GDM1 (cell line): ENCODE measurements around the gene POLN.

ENCODE experiments used
- DNase-seq: peaks from one replicate; lab custom pipeline; 2025; lab: John Stamatoyannopoulos, UW

The POLN gene

GRCh38 chr4:2082627-2083026, 159.3 kb downstream of the POLN start:
- no peak for DNase-seq

GRCh38 chr4:2082118-2082517, 159.8 kb downstream of the POLN start:
- no peak for DNase-seq

DNA sequence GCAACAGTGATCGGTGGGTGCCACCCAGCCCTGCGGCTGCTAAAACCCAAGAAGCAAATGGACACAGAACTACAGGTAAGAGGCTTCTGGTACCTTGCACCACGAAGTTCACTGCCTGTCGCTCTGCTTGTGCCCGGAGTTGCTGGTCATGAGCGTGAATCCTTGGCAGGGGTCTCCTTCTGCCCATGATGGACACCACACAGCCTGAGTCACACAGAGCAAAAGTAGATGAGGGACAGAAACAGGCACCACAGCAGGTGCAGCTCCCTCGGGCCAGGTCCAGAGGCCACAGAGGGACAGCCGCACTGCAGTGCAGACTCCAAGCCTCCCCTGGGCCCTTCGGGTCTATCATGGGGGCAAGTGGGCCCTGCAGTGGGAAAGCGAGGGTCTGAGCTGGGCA, 160.4 kb downstream of the POLN start:
- no peak for DNase-seq

DNA sequence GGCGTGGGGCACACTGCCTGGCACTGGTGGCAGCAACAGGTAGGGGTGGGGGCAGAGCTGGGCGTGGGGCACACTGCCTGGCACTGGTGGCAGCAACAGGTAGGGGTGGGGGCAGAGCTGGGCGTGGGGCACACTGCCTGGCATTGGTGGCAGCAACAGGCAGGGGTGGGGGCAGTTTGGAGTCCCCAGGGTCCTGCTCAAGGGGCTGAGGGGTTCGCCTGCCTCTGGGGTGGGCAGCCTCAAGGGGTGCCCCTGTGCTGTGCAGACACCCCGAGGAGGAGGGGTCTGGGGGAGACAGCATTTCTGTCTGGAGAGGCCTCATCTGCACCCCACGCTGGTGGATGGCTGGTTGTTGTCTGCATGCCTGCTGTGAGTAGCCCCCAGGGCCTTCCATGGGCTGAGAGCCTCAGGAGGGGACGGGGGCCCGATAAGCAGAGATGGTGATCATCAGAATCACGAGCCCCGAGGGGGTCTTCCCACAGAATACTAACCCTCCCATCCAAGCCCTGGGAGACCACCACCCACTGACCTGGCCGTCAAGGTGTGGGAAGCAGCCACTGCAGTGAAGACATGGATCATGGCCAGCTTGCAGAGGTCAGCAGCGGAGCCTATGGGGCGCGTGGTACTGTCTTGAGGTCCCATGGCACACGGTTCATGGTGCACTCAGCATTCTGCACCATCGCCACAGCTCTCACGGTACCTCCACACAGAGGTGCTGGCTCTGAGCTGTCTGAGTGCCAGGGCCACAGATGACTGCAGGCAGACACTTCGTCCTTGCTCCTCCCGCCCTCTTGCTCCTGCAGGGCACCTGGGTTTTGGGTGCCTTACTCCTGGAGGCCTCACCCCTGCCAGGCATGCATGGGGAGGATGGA, 161.3 kb downstream of the POLN start:
- no peak for DNase-seq

DNA sequence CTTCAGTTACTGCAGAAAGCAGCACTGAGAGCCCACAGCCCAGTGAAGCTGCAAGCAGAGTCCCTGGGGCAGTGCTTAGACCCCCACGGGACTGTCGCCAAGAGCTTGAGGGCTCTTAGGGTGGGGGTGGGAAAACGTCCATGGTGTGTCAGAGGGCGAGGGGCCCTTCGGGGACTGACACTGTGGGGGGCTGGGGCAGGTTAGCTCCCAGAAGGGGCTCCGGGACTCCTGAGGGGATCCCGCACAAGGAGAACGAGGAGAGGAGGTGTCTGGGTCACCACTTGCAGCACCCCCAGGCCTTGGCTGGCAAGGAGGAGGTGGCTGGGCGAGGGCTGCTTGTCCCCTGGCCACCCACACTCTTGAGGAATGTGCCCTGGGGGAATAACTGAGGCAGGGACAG, 162.0 kb downstream of the POLN start:
- DNase-seq: no peak

DNA sequence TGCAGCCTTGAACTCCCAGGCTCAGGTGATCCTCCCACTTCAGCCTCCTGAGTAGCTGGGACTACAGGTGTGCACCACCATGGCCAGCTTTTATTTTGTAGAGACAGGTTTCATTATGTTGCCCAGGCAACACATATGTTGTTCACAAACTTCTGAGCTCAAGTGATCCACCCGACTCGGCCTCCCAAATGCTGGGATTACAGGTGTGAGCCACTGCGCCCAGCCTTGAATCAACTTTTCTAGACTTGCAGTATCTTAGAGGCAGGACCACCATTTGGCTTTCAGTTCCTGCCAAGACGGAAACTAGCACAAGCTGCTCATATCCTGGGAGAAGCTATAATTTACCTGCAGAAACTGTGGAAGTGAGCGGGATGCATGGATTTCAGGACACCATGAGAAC, 162.9 kb downstream of the POLN start:
- DNase-seq: no peak

- DNase-seq: no peak
Observed at GRCh38 chr4:2078584-2078983, 163.3 kb downstream of the POLN start.

DNA sequence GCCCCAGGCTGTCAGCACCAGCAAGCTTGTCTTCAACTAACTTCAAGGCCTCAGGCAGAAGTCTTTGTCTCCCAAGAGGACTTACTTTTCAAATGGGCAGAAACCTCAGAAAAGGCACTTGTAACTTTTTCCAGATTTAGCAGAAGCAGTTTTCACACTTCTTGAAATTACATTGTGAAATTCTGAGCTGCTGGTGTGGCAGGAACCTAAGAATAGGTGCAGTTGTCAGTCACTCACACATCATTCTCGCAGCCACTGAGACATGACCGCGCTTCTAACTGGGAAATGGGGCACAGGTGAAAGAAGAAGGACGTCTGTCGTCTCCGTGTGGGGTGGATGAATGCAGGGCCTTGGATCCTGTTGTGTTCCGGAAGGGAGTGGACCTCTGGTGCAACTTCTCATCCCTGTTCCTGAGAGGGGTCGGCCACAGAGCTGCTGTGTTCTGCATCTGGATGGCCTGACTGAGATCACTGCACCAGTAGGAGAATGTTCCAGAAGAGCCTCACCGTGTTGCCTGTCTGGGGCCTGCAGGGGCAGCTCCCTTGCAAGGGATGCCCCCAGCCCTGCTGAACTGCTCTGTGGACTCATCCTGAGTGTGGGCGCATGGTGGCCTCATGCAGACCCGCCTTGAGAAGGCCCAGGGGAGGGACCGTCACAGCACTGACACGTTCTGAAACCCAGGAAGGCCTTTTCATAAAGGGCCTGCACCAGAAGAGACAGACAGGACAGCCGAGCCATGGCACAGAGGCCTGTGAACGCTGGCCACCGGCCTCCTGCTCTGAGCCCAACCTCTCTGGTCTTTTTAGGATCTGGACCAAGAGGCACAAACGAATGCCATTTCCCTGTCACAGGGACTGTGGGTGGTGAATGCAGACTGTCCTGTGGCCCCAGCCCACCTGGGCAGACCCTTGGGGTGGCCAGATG, 164.1 kb downstream of the POLN start:
- DNase-seq: no peak

GRCh38 chr4:2076908-2077536, 164.9 kb downstream of the POLN start:
- no peak for DNase-seq

- DNase-seq: no peak
Observed at GRCh38 chr4:2075987-2076907, 165.7 kb downstream of the POLN start.

- DNase-seq: no peak
Observed at GRCh38 chr4:2075171-2075986, 166.5 kb downstream of the POLN start.

DNA sequence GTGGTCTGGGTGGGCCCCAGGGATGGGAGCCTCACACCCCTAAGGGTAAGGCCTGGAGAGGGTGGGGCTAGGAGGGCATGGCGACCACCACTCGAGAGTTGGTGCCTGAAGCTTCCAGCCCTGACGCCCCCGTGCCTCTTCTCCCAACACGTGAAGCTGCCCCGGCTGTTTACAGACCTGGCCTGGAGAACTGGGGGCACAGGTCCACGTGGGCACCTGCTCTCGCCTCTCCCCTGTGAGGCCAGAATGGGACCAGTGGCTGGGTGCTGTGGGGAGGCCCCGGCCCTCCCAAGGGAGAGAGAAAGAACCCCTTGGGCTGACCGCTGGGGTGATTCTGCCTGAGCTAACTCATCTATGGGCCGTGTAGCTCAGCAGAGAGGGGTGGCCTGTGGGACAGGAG, 167.3 kb downstream of the POLN start:
- no peak for DNase-seq

GRCh38 chr4:2073808-2074481, 168.0 kb downstream of the POLN start:
- DNase-seq: no peak

- DNase-seq: no peak
Observed at GRCh38 chr4:2072971-2073807, 168.7 kb downstream of the POLN start.

GRCh38 chr4:2071912-2072867, 169.7 kb downstream of the POLN start:
- no peak for DNase-seq

DNA sequence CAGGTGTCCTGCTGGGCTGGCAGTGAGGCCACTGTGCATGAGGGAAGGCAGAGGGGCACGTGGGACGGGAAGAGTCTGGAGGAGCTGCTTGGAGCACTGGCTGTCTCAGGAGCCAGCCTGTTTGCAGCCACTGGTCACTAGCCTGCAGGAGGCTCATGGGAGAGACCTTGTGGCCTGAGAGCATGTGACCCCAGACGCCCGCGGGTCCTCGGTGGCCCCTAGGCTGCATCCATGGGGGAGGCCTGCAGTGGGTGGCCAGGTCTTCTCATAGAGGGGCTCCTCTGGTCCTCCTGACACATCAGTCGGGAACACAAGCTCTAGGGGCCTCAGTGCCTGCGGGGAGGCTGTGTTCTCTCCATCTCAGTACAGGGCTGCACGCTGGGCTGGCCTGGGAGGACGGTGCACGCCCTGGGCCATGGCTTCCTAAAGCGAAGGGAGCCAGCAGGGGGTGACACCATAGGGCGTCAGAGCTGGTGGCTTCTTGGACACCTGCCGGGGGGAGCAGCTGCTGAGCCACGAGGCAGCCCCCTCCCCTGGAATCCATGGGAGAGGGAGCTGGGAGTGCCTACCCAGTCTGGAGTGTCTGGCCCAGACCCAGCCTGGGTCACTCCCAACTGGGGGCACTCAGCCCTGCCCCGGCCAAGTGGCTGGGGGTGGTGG, 170.5 kb downstream of the POLN start:
- DNase-seq: no peak
